OCI-LY3 (cell line): ENCODE data around the gene SGSM1.

Source experiments
- CTCF ChIP-seq: fragments of 200-600, 300-600 bp; sonication (generic); IDR thresholded peaks from 2 replicates; pipeline ENCODE4 v1.5.1; 2014; ENCODE audit warnings: antibody characterized with exemption, low read length, low read depth
- EZH2phosphoT487 ChIP-seq: fragments of 200-600 bp; shearing (Covaris generic); IDR thresholded peaks from 2 replicates; pipeline ENCODE4 v1.6.1; 2018; ENCODE audit warnings: antibody characterized with exemption, mixed run types, low read depth

- TF ChIP-seq CTCF, result no peak
- no peak for TF ChIP-seq EZH2phosphoT487
Observed at GRCh38 chr22:24875862-24876506, 70.0 kb downstream of the SGSM1 start.
